ENCODE results near the gene KLHL24. TPM values are rescaled to one million over a fixed set of nuclear protein-coding genes. Genes with fewer than 3 reads are reported as not detected.

KLHL24 gene
- total and polyA plus RNA-seq, 2 of the 4 experiments (the other 2 are of a cell fraction), result 5.7 to 25.6 TPM

DNA sequence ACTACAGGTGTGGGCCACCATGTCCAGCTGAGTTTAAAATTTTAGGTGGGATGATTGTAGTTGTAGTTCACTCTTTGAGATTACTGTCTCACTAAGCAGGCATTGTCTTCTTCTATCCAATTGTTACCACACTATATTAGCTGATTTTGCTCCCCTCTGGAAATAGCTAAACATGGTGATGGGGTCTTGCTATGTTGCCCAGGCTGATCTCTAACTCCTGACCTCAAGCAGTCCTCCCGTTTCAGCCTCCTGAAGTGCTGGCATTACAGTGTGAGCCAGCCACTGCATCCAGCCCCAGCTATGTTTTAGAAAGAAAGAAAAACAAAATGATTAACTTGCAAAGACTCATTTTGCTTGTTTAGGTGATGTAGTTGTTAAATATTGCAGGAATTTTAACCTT is 92.8 kb downstream of the KLHL24 start:
- Histone ChIP-seq H3K4me1 (ENCODE audit: control insufficient read depth, insufficient read depth, low read length) (no peaks in the 10 kb centered on the region), H3K23ac (ENCODE audit: low read depth, low read length) (no peak overlapping the region), H3K18ac (ENCODE audit: low read depth, low read length) (no peak overlapping the region), H3K4ac (ENCODE audit: low read depth, low read length) (no peak overlapping the region), H2AFZ (replicated peaks; ENCODE audit: low read length, poor library complexity) (no peak overlapping the region), H3K9me1 (ENCODE audit: insufficient read depth, low read length) (peaks cover 2% of the 10 kb centered on the region; the same call in 1 of the 2 replicates), H3K14ac (replicated peaks; ENCODE audit: low read depth, low read length) (no peak overlapping the region), H3K9me3 (ENCODE audit: control insufficient read depth, insufficient read depth, low read length) (no peaks in the 10 kb centered on the region), H3K27ac (ENCODE audit: insufficient read depth, low read length) (no peak overlapping the region), H2BK120ac (ENCODE audit: low read depth, low read length) (no peak overlapping the region), H4K20me1 (ENCODE audit: insufficient read depth, low read length) (no peaks in the 10 kb centered on the region), H3K27me3 (ENCODE audit: control insufficient read depth, insufficient read depth, low read length) (no peaks in the 10 kb centered on the region), H3K9ac (ENCODE audit: low read depth, low read length) (no peak overlapping the region), H3K4me2 (ENCODE audit: low read depth, low read length) (no peak overlapping the region), H2BK20ac (ENCODE audit: low read depth, low read length) (no peak overlapping the region), H3K56ac (ENCODE audit: extremely low read depth, insufficient read depth, low read length) (no peak overlapping the region), H2BK5ac (ENCODE audit: low read depth, low read length, poor library complexity, severe bottlenecking) (no peak overlapping the region), H4K91ac (ENCODE audit: insufficient read depth, low read depth, low read length) (no peak overlapping the region), H3K36me3 (ENCODE audit: control insufficient read depth, insufficient read depth, low read length) (peaks cover 50% of the 10 kb centered on the region), H3K4me3 (ENCODE audit: insufficient read depth, low read depth, low read length) (no peak overlapping the region), H2AK5ac (ENCODE audit: low read depth, low read length) (no peak overlapping the region), H2BK15ac (ENCODE audit: low read depth, low read length) (no peak overlapping the region), H3K79me1 (ENCODE audit: low read depth in 1 of 2, low read length in 2 of 2) (peaks cover 8 to 21% of the 10 kb centered on the region in 2 experiments), H4K8ac (ENCODE audit: low read depth in 2 of 2, low read length in 2 of 2) (no peak overlapping the region), H4K5ac (ENCODE audit: low read depth, low read length) (no peak overlapping the region), H2AK9ac (replicated peaks; ENCODE audit: low read depth, low read length, poor library complexity) (no peak overlapping the region)
- no peak for ATAC-seq (ENCODE audit: low read depth)
- ChIA-PET CTCF (no interaction called here), POLR2A (ENCODE audit: unreplicated experiment) (no interaction called here)
- no CpG with 5 or more reads among the region's 1 CpG for WGBS, 2 experiments (ENCODE audit: extremely low coverage in 2 of 2, insufficient read length in 1 of 2)
- DNase-seq, result no peak
- in situ Hi-C loops (cut with MboI; ENCODE audit: low sequenced_read_pairs), result no loop called here
- TF ChIP-seq RCOR1 (IDR thresholded peaks at IDR 0.05; ENCODE audit: insufficient replicate concordance, low read length), result no peak
- no peak for TF ChIP-seq RAD21 (IDR thresholded peaks at IDR 0.05; ENCODE audit: low read length)
- TF ChIP-seq MAFK (IDR thresholded peaks at IDR 0.05; ENCODE audit: low read depth, low read length), result no peak
- TF ChIP-seq MXI1 (IDR thresholded peaks at IDR 0.05; ENCODE audit: borderline replicate concordance, low read depth, low read length), result no peak
- TF ChIP-seq, protein P1, sequence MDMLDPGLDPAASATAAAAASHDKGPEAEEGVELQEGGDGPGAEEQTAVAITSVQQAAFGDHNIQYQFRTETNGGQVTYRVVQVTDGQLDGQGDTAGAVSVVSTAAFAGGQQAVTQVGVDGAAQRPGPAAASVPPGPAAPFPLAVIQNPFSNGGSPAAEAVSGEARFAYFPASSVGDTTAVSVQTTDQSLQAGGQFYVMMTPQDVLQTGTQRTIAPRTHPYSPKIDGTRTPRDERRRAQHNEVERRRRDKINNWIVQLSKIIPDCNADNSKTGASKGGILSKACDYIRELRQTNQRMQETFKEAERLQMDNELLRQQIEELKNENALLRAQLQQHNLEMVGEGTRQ (IDR thresholded peaks at IDR 0.05; ENCODE audit: low read depth, low read length), result no peak
- TF ChIP-seq NFE2L2 (IDR thresholded peaks at IDR 0.05; ENCODE audit: low read depth, low read length), result no peak
- TF ChIP-seq SMC3 (IDR thresholded peaks at IDR 0.05; ENCODE audit: low read depth, low read length), result no peak
- TF ChIP-seq CEBPB (IDR thresholded peaks at IDR 0.05; ENCODE audit: low read depth, low read length), result no peak
- TF ChIP-seq MAZ (IDR thresholded peaks at IDR 0.05; ENCODE audit: borderline replicate concordance, low read depth, low read length), result no peak
- TF ChIP-seq CHD1 (IDR thresholded peaks at IDR 0.05; ENCODE audit: low read depth, low read length), result no peak
- BruUV-seq (replicated peaks), result no TSS peak
- dilution Hi-C loops (cut with HindIII; ENCODE audit: low sequenced_read_pairs, unreplicated experiment), result no loop called here
- intact Hi-C loops (cut with micrococcal nuclease), result loop anchor here (10.0 kb wide), 1 partner anchor 47 kb away; no protein-coding TSS in a partner anchor
